ENCODE results near the gene PTPRN2.

- TF ChIP-seq, protein P1, sequence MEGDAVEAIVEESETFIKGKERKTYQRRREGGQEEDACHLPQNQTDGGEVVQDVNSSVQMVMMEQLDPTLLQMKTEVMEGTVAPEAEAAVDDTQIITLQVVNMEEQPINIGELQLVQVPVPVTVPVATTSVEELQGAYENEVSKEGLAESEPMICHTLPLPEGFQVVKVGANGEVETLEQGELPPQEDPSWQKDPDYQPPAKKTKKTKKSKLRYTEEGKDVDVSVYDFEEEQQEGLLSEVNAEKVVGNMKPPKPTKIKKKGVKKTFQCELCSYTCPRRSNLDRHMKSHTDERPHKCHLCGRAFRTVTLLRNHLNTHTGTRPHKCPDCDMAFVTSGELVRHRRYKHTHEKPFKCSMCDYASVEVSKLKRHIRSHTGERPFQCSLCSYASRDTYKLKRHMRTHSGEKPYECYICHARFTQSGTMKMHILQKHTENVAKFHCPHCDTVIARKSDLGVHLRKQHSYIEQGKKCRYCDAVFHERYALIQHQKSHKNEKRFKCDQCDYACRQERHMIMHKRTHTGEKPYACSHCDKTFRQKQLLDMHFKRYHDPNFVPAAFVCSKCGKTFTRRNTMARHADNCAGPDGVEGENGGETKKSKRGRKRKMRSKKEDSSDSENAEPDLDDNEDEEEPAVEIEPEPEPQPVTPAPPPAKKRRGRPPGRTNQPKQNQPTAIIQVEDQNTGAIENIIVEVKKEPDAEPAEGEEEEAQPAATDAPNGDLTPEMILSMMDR (IDR thresholded peaks at IDR 0.05) = peak in 1 of 6 experiments; percentile 3
- no peak for TF ChIP-seq POLR2A (IDR thresholded peaks at IDR 0.05)
These were observed 232.1 kb downstream of the PTPRN2 start for GRCh38 chr7:158355456-158356065.
